Measurements from ENCODE around the gene ECD. TPM values are rescaled to one million over a fixed set of nuclear protein-coding genes. Genes with fewer than 3 reads are reported as not detected.
"Not testable (repeated sequence)": the region's sequence is repeated elsewhere in the genome, so short reads cannot be mapped to it uniquely, and the experiment has no call there.

The ECD gene
- polyA plus RNA-seq, 4 donors, result 37.3 to 46.9 (median 43.9) TPM

GRCh38 chr10:73161662-73162061 lies 6.1 kb downstream of the ECD start:
- no peak for DNase-seq (ENCODE audit: low read depth in 4 of 4, low spot score in 3 of 4)

- DNase-seq (ENCODE audit: low read depth in 4 of 4, low spot score in 3 of 4), result no peak
These were observed 6.7 kb downstream of the ECD start for GRCh38 chr10:73161079-73161478.

GRCh38 chr10:73159038-73159648 lies 8.7 kb downstream of the ECD start:
- DNase-seq (ENCODE audit: low read depth in 4 of 4, low spot score in 3 of 4), result peak in 3 of 4 donors; percentile 25 to 33 (median 31)

- no peak for DNase-seq (ENCODE audit: low read depth in 4 of 4, low spot score in 3 of 4)
These were observed 11.8 kb downstream of the ECD start for GRCh38 chr10:73156054-73156453.

- no peak for DNase-seq (ENCODE audit: low read depth in 4 of 4, low spot score in 3 of 4)
These were observed 15.8 kb downstream of the ECD start for GRCh38 chr10:73152009-73152408.

GRCh38 chr10:73150633-73151413 lies 17.0 kb downstream of the ECD start:
- not testable (repeated sequence) for DNase-seq (ENCODE audit: low read depth in 4 of 4, low spot score in 3 of 4)

- DNase-seq (ENCODE audit: low read depth in 4 of 4, low spot score in 3 of 4), result no peak
These were observed 26.2 kb downstream of the ECD start for GRCh38 chr10:73141603-73142002.

- no peak for DNase-seq (ENCODE audit: low read depth in 4 of 4, low spot score in 3 of 4)
These were observed 28.6 kb downstream of the ECD start for GRCh38 chr10:73139251-73139650.

- DNase-seq (ENCODE audit: low read depth in 4 of 4, low spot score in 3 of 4), result no peak
These were observed 31.2 kb downstream of the ECD start for GRCh38 chr10:73136627-73137026.

- DNase-seq (ENCODE audit: low read depth in 4 of 4, low spot score in 3 of 4), result no peak
These were observed 33.1 kb downstream of the ECD start for GRCh38 chr10:73134727-73135126.

GRCh38 chr10:73131913-73132686 lies 35.7 kb downstream of the ECD start:
- no peak for DNase-seq (ENCODE audit: low read depth in 4 of 4, low spot score in 3 of 4)

- DNase-seq (ENCODE audit: low read depth in 4 of 4, low spot score in 3 of 4), result no peak
These were observed 36.5 kb downstream of the ECD start for GRCh38 chr10:73131301-73131700.

GRCh38 chr10:73126343-73126742 lies 41.5 kb downstream of the ECD start:
- DNase-seq (ENCODE audit: low read depth in 4 of 4, low spot score in 3 of 4), result no peak

- DNase-seq (ENCODE audit: low read depth in 4 of 4, low spot score in 3 of 4), result no peak
These were observed 47.9 kb downstream of the ECD start for GRCh38 chr10:73119952-73120351.

GRCh38 chr10:73119457-73119856 lies 48.4 kb downstream of the ECD start:
- no peak for DNase-seq (ENCODE audit: low read depth in 4 of 4, low spot score in 3 of 4)

- DNase-seq (ENCODE audit: low read depth in 4 of 4, low spot score in 3 of 4), result no peak
These were observed 49.6 kb downstream of the ECD start for GRCh38 chr10:73117976-73118743.

- DNase-seq (ENCODE audit: low read depth in 4 of 4, low spot score in 3 of 4), result no peak
These were observed 51.8 kb downstream of the ECD start for GRCh38 chr10:73116017-73116416.

GRCh38 chr10:73113551-73113950 lies 54.3 kb downstream of the ECD start:
- DNase-seq (ENCODE audit: low read depth in 4 of 4, low spot score in 3 of 4), result no peak

- not testable (repeated sequence) for DNase-seq (ENCODE audit: low read depth in 4 of 4, low spot score in 3 of 4)
These were observed 55.8 kb downstream of the ECD start for GRCh38 chr10:73112032-73112431.

- peak; percentile 70 to 79 (median 74) for DNase-seq (ENCODE audit: low read depth in 4 of 4, low spot score in 3 of 4)
These were observed 57.4 kb downstream of the ECD start, which contains the start of gene NUDT13 for GRCh38 chr10:73110345-73110849. Gene NUDT13 (plus strand): TSS chr10:73110455. CDS start chr10:73114366, 3,911 bp downstream.

All from right renal pelvis (tissue), 4 donors.